Measurements from ENCODE around the gene METTL22.
A peak's percentile ranks its signal among the peaks of the same experiment; 100 is the strongest.
"Not testable (repeated sequence)": the region's sequence is repeated elsewhere in the genome, so short reads cannot be mapped to it uniquely, and the experiment has no call there.

METTL22 gene

GRCh38 chr16:8631818-8632465 lies 10.4 kb downstream of the METTL22 start:
- no peak for DNase-seq (ENCODE audit: low read depth in 2 of 2)

- DNase-seq (ENCODE audit: low read depth in 2 of 2) = no peak
These were observed 11.2 kb downstream of the METTL22 start for GRCh38 chr16:8632675-8633182.

- no peak for DNase-seq (ENCODE audit: low read depth in 2 of 2)
These were observed 13.7 kb downstream of the METTL22 start for GRCh38 chr16:8634991-8635736.

GRCh38 chr16:8639694-8640093 lies 18.2 kb downstream of the METTL22 start:
- no peak for DNase-seq (ENCODE audit: low read depth in 2 of 2)

GRCh38 chr16:8641671-8642070 lies 20.2 kb downstream of the METTL22 start:
- DNase-seq (ENCODE audit: low read depth in 2 of 2) = no peak

GRCh38 chr16:8642146-8642545 lies 20.6 kb downstream of the METTL22 start:
- no peak for DNase-seq (ENCODE audit: low read depth in 2 of 2)

GRCh38 chr16:8644211-8645140 lies 23.0 kb downstream of the METTL22 start:
- DNase-seq (ENCODE audit: low read depth in 2 of 2) = no peak

GRCh38 chr16:8645141-8645521 lies 23.6 kb downstream of the METTL22 start:
- DNase-seq (ENCODE audit: low read depth in 2 of 2) = no peak

- no peak for DNase-seq (ENCODE audit: low read depth in 2 of 2)
These were observed 24.3 kb downstream of the METTL22 start for GRCh38 chr16:8645831-8646230.

GRCh38 chr16:8646326-8647053 lies 25.0 kb downstream of the METTL22 start:
- no peak for DNase-seq (ENCODE audit: low read depth in 2 of 2)

- no peak for DNase-seq (ENCODE audit: low read depth in 2 of 2)
These were observed 26.3 kb downstream of the METTL22 start for GRCh38 chr16:8647721-8648318.

- DNase-seq (ENCODE audit: low read depth in 2 of 2) = no peak
These were observed 27.4 kb downstream of the METTL22 start for GRCh38 chr16:8648877-8649276.

- DNase-seq (ENCODE audit: low read depth in 2 of 2) = no peak
These were observed 28.5 kb downstream of the METTL22 start for GRCh38 chr16:8649829-8650554.

- DNase-seq (ENCODE audit: low read depth in 2 of 2) = not testable (repeated sequence)
These were observed 30.5 kb downstream of the METTL22 start for GRCh38 chr16:8651958-8652357.

- DNase-seq (ENCODE audit: low read depth in 2 of 2) = peak in 1 of 2 donors; percentile 46
These were observed 33.8 kb downstream of the METTL22 start for GRCh38 chr16:8655184-8655717.

GRCh38 chr16:8656376-8656775 lies 34.9 kb downstream of the METTL22 start:
- no peak for DNase-seq (ENCODE audit: low read depth in 2 of 2)

- peak in 1 of 2 donors; percentile 42 for DNase-seq (ENCODE audit: low read depth in 2 of 2)
These were observed 39.4 kb downstream of the METTL22 start for GRCh38 chr16:8660841-8661301.

- no peak for DNase-seq (ENCODE audit: low read depth in 2 of 2)
These were observed 40.2 kb downstream of the METTL22 start for GRCh38 chr16:8661703-8662102.

- DNase-seq (ENCODE audit: low read depth in 2 of 2) = no peak
These were observed 41.9 kb downstream of the METTL22 start for GRCh38 chr16:8663192-8664089.

Measured in stimulated activated CD4-positive, alpha-beta T cell treated with anti-CD3 and anti-CD28 coated beads, Interleukin-15, amount 100 ng/mL, for 48 hours (primary cell).